Fibroblast of lung (primary cell): ENCODE measurements around the gene PPP2CA. TPM values are rescaled to one million over a fixed set of nuclear protein-coding genes. Genes with fewer than 3 reads are reported as not detected.

Experiments
- DNase-seq, 2 donors: peaks; one replicate each; pipeline versions ENCODE4 v3.0.0 to v3.0.0-alpha.2; 2010; ENCODE audit warnings: low read depth in 2 of 2
- H2AFZ ChIP-seq: 2 replicates; pipeline ENCODE4 v1.5.1; 2012; ENCODE audit warnings: low read length, control low read depth, inconsistent platforms
- H3K27ac ChIP-seq: 2 replicates; pipeline ENCODE4 v1.5.1; 2011; ENCODE audit warnings: low read length, control low read depth; ENCODE audit not compliant: insufficient read depth
- H3K27me3 ChIP-seq: 2 replicates; pipeline ENCODE4 v1.5.1; 2011; ENCODE audit warnings: mild to moderate bottlenecking, low read length; ENCODE audit not compliant: control insufficient read depth, insufficient read depth
- H3K36me3 ChIP-seq: 2 replicates; pipeline ENCODE4 v1.5.1; 2011; ENCODE audit warnings: low read length; ENCODE audit not compliant: control insufficient read depth, insufficient read depth
- H3K4me1 ChIP-seq: 2 replicates; pipeline ENCODE4 v1.5.1; 2011; ENCODE audit warnings: low read length; ENCODE audit not compliant: control insufficient read depth, insufficient read depth; ENCODE audit errors: extremely low read depth
- H3K4me2 ChIP-seq: 2 replicates; pipeline ENCODE4 v1.5.1; 2011; ENCODE audit warnings: low read length, control low read depth; ENCODE audit not compliant: insufficient read depth; ENCODE audit errors: extremely low read depth
- H3K4me3 ChIP-seq, 4 experiments: fragments of 200-600 bp in 1 of 4; sonication (generic) in 1 of 4; replicated peaks in 1 of 4; 2 replicates each; pipeline ENCODE4 v1.5.1; 2011 to 2016; ENCODE audit warnings: low read length in 4 of 4, low read depth in 3 of 4, mild to moderate bottlenecking in 3 of 4, control low read depth in 2 of 4, inconsistent platforms in 1 of 4, mixed read lengths in 1 of 4; ENCODE audit not compliant: insufficient read depth in 1 of 4; ENCODE audit errors: control extremely low read depth in 1 of 4
- H3K79me2 ChIP-seq: 2 replicates; pipeline ENCODE4 v1.5.1; 2012; ENCODE audit warnings: mild to moderate bottlenecking, low read length, inconsistent platforms; ENCODE audit not compliant: control insufficient read depth, insufficient read depth
- H3K9ac ChIP-seq: 2 replicates; pipeline ENCODE4 v1.5.1; 2011; ENCODE audit warnings: mild to moderate bottlenecking, low read length, control low read depth; ENCODE audit not compliant: insufficient read depth
- H3K9me3 ChIP-seq: 2 replicates; pipeline ENCODE4 v1.5.1; 2012; ENCODE audit warnings: low read depth, low read length; ENCODE audit not compliant: control insufficient read depth, insufficient read depth
- H4K20me1 ChIP-seq: 2 replicates; pipeline ENCODE4 v1.5.1; 2011; ENCODE audit warnings: low read length; ENCODE audit not compliant: control insufficient read depth, insufficient read depth; ENCODE audit errors: extremely low read depth
- EZH2 ChIP-seq: IDR thresholded peaks from 2 replicates; pipeline ENCODE4 v1.5.1; 2012; ENCODE audit warnings: low read length, control low read depth, mild to moderate bottlenecking; ENCODE audit errors: missing control alignments
- polyA plus RNA-seq, 2 donors: library from polyadenylated mRNA; depleted of rRNA in 1 of 2; stranded (reverse) in 1 of 2; unstranded in 1 of 2; fragments of >200 nt; gene quantifications; 2 replicates each; pipeline ENCODE4 v1.2.1, GENCODE V29; 2011 to 2012; ENCODE audit warnings: missing spikeins in 1 of 2
- total RNA-seq: library from RNA; depleted of rRNA; stranded (reverse); fragments of >200 nt; gene quantifications from 2 replicates; pipeline ENCODE4 v1.2.1, GENCODE V29; 2014
- TF ChIP-seq, protein P1 (sequence below), 2 donors: IDR thresholded peaks in 1 of 2; conservative IDR thresholded peaks in 1 of 2; 1 replicate in 1 of 2; 2 replicates in 1 of 2; pipeline ENCODE4 v1.5.1; 2011 to 2012; ENCODE audit warnings: low read length in 2 of 2, control low read depth in 1 of 2, inconsistent platforms in 1 of 2, low read depth in 1 of 2, mild to moderate bottlenecking in 1 of 2

PPP2CA gene
- total and polyA plus RNA-seq, 2 donors (not counting 1 experiment from before 2014, with no cell fraction given) = 58.6 to 191 TPM

GRCh38 chr5:134145041-134145757 lies 80.7 kb downstream of the PPP2CA start:
- H3K36me3 ChIP-seq = peaks cover 26% of the 10 kb centered on the region
- peaks cover 14% of the 10 kb centered on the region for H3K4me1 ChIP-seq
- H3K9ac ChIP-seq = no peak overlapping the region
- H3K4me3 ChIP-seq = no peak overlapping the region
- H3K79me2 ChIP-seq = peaks cover 4% of the 10 kb centered on the region
- H4K20me1 ChIP-seq = peaks cover 2% of the 10 kb centered on the region
- H3K9me3 ChIP-seq = no peaks in the 10 kb centered on the region
- no peak overlapping the region for H2AFZ ChIP-seq
- H3K27ac ChIP-seq = no peak overlapping the region
- H3K4me2 ChIP-seq = no peak overlapping the region
- no peaks in the 10 kb centered on the region for H3K27me3 ChIP-seq
- TF ChIP-seq, protein P1, sequence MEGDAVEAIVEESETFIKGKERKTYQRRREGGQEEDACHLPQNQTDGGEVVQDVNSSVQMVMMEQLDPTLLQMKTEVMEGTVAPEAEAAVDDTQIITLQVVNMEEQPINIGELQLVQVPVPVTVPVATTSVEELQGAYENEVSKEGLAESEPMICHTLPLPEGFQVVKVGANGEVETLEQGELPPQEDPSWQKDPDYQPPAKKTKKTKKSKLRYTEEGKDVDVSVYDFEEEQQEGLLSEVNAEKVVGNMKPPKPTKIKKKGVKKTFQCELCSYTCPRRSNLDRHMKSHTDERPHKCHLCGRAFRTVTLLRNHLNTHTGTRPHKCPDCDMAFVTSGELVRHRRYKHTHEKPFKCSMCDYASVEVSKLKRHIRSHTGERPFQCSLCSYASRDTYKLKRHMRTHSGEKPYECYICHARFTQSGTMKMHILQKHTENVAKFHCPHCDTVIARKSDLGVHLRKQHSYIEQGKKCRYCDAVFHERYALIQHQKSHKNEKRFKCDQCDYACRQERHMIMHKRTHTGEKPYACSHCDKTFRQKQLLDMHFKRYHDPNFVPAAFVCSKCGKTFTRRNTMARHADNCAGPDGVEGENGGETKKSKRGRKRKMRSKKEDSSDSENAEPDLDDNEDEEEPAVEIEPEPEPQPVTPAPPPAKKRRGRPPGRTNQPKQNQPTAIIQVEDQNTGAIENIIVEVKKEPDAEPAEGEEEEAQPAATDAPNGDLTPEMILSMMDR (conservative IDR thresholded peaks at IDR 0.05 in 1 of 2, IDR thresholded peaks at IDR 0.05 in 1 of 2; ENCODE audit: low read depth in 1 of 2, low read length in 2 of 2) = no peak
- no peak for TF ChIP-seq EZH2
- no peak for DNase-seq

Other genes starting within 250 kb of the PPP2CA start
- gene VDAC1, start 221.1 kb downstream of the PPP2CA start, total RNA-seq = 239 and 281 TPM in 2 replicates
- gene VDAC1, start 221.1 kb downstream of the PPP2CA start, polyA plus RNA-seq = 202 and 244 TPM in 2 replicates
- gene TCF7, start 111.4 kb downstream of the PPP2CA start, total RNA-seq = 1.0 and 3.1 TPM in 2 replicates
- gene TCF7, start 111.4 kb downstream of the PPP2CA start, polyA plus RNA-seq = 3.3 and 17.3 TPM in 2 replicates
- gene SKP1, start 49.1 kb downstream of the PPP2CA start, total RNA-seq = 182 and 259 TPM in 2 replicates
- gene SKP1, start 49.1 kb downstream of the PPP2CA start, polyA plus RNA-seq = 875 and 985 TPM in 2 replicates
- gene CDKL3, start 141.1 kb upstream of the PPP2CA start, total RNA-seq = 3.3 and 4.6 TPM in 2 replicates
- gene CDKL3, start 141.1 kb upstream of the PPP2CA start, polyA plus RNA-seq = 1.7 and 2.3 TPM in 2 replicates
- gene UBE2B, start 145.5 kb upstream of the PPP2CA start, total RNA-seq = 24.4 and 31.9 TPM in 2 replicates
- gene UBE2B, start 145.5 kb upstream of the PPP2CA start, polyA plus RNA-seq = 75.8 and 93.2 TPM in 2 replicates
- 24.4 and 49.2 TPM in 2 replicates for gene CDKN2AIPNL, start 185.8 kb upstream of the PPP2CA start, total RNA-seq
- gene CDKN2AIPNL, start 185.8 kb upstream of the PPP2CA start, polyA plus RNA-seq = 13.6 and 23.2 TPM in 2 replicates